Measurements from ENCODE around the gene SREBF2. TPM values are rescaled to one million over a fixed set of nuclear protein-coding genes. Genes with fewer than 3 reads are reported as not detected.

The SREBF2 gene
- polyA plus RNA-seq, 1 donor from 2014 or later, result 73.0 TPM

DNA sequence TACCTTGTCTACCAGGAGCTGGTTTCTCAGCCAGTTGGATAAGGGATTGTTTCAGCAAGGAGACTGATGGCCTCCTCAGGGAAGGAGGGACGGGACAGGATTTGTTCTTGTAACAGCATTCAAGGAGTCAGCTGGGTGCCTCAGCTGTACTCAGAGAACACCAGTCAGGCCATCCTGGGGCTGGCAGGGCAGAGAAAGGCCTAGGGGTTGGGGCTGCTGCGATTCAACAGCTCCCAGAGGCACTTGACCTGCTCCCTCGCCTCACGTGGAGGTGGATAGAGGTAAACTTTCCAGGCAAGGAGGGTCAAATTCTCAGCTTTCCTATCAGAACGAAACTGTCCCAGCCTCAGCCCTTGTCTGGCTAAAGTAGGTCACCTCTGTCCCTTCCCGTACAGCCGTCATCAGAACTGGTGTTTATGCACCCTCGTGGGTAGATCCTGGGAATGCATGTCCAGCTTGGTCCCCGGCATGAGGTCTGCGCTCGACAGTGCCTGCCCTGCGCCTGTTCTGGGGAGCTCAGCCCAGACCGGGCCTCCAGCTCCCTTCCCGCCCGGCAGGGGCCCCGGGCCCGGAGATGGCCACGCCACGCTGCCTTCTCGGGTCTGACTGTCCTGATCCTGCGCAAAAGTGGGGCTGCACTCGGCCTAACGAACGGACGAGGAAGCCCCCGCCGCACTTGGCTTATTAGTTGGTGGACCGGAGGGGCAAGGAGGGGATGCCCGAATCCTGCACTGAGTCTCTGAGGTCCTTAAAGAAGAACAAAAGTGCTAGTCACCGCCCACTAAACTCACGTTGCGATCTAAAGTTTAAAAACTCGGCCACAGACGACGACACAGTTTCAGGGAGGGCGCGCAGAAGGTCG is 33.2 kb upstream of the SREBF2 start:
- H3K9me2 ChIP-seq (ENCODE audit: insufficient read depth, low read length), result no peaks in the 10 kb centered on the region
- H3K36me3 ChIP-seq (ENCODE audit: insufficient read depth, low read length), result no peaks in the 10 kb centered on the region
- H3K27ac ChIP-seq (ENCODE audit: low read length), result peak overlapping the region; percentile 74
- H3K4me3 ChIP-seq (ENCODE audit: low read length), result peak overlapping the region; percentile 85
- H4K20me1 ChIP-seq (ENCODE audit: insufficient read depth), result no peaks in the 10 kb centered on the region
- H3K9me3 ChIP-seq (ENCODE audit: low read length), result no peaks in the 10 kb centered on the region
- no peak for TF ChIP-seq POLR2AphosphoS5 (IDR thresholded peaks at IDR 0.05)
- TF ChIP-seq RAD21 (conservative IDR thresholded peaks at IDR 0.05), result no peak
- H3F3A ChIP-seq (ENCODE audit: insufficient read depth, low read length, poor library complexity, severe bottlenecking), result no peaks in the 10 kb centered on the region
- H3K9ac ChIP-seq (ENCODE audit: low read length), result peak overlapping the region; percentile 82
- no peaks in the 10 kb centered on the region for H3K27me3 ChIP-seq (ENCODE audit: insufficient read depth, low read depth, low read length)
- H2AFZ ChIP-seq (ENCODE audit: low read depth, low read length), result peak overlapping the region; percentile 84
- H3K79me2 ChIP-seq (replicated peaks; ENCODE audit: insufficient read depth, low read length), result peaks cover 6% of the 10 kb centered on the region
- peak overlapping the region; percentile 85 for H3K4me2 ChIP-seq (ENCODE audit: low read length)

DNA sequence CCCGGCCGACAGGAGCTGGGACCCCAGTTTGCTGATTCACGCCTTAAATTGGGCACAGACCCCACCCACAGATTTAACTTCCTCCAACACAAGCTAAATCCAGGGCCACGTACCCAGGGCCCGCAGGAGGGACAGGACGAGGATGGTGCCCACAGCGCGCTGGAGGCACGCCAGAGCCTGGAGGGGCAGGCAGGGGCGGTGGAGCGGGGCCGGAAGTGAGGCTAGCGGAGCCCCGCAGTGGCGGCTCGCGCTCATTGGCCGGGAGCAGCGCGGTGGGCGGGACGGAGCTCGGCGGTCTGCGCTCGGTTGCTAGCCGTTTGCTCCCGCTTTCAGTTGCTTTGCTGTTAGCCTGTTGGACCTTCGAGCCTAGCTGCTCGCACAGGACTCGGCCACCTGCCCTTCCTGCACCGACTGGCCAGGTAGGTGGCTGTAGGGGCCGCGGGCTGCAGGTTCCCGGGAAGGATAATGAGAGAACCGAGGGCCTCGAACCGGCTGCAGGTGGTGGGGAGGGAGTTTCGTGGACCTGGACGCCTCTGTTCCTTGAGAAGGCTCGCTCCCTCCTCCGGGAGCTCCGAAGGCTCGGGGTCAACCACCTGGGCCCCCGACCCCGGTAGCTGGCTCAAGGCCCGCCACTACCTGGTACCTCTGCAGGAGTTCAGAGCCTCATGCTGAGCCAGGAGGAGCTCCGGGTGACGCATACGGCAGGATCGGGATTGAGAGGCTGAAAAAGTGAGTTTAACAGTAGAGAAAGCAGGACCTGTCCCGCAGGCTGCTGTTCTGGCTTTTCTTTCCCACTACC is 32.4 kb upstream of the SREBF2 start, which contains the start of gene CCDC134:
Gene CCDC134, plus strand, starts transcription at position 332 of the 799 bp plus-strand sequence. CDS start 8,212 bp downstream, outside the sequence.
- no peaks in the 10 kb centered on the region for H3K36me3 ChIP-seq (ENCODE audit: insufficient read depth, low read length)
- H3K79me2 ChIP-seq (replicated peaks; ENCODE audit: insufficient read depth, low read length), result peaks cover 6% of the 10 kb centered on the region
- no peaks in the 10 kb centered on the region for H3F3A ChIP-seq (ENCODE audit: insufficient read depth, low read length, poor library complexity, severe bottlenecking)
- H3K9ac ChIP-seq (ENCODE audit: low read length), result peak within 1 kb of the TSS; percentile 82
- H3K4me2 ChIP-seq (ENCODE audit: low read length), result peak within 1 kb of the TSS; percentile 97
- H3K9me3 ChIP-seq (ENCODE audit: low read length), result no peaks in the 10 kb centered on the region
- no peaks in the 10 kb centered on the region for H3K9me2 ChIP-seq (ENCODE audit: insufficient read depth, low read length)
- peak within 1 kb of the TSS; percentile 84 for H2AFZ ChIP-seq (ENCODE audit: low read depth, low read length)
- no peaks in the 10 kb centered on the region for H4K20me1 ChIP-seq (ENCODE audit: insufficient read depth)
- TF ChIP-seq RAD21 (conservative IDR thresholded peaks at IDR 0.05) (peak; percentile 53), SMC3 (conservative IDR thresholded peaks at IDR 0.05; ENCODE audit: poor library complexity) (peak; percentile 54), EP300 (conservative IDR thresholded peaks at IDR 0.05; ENCODE audit: poor library complexity, severe bottlenecking) (peak; percentile 29), TAF1 (IDR thresholded peaks at IDR 0.05; ENCODE audit: low read depth) (peak; percentile 96), MXI1 (conservative IDR thresholded peaks at IDR 0.05; ENCODE audit: poor library complexity, severe bottlenecking) (peak; percentile 80), EZH2 (IDR thresholded peaks at IDR 0.05; ENCODE audit: borderline replicate concordance, insufficient read depth, low read length, poor library complexity, severe bottlenecking) (no peak), POLR2AphosphoS5 (IDR thresholded peaks at IDR 0.05) (peak; percentile 97)
- TF ChIP-seq, protein P1, sequence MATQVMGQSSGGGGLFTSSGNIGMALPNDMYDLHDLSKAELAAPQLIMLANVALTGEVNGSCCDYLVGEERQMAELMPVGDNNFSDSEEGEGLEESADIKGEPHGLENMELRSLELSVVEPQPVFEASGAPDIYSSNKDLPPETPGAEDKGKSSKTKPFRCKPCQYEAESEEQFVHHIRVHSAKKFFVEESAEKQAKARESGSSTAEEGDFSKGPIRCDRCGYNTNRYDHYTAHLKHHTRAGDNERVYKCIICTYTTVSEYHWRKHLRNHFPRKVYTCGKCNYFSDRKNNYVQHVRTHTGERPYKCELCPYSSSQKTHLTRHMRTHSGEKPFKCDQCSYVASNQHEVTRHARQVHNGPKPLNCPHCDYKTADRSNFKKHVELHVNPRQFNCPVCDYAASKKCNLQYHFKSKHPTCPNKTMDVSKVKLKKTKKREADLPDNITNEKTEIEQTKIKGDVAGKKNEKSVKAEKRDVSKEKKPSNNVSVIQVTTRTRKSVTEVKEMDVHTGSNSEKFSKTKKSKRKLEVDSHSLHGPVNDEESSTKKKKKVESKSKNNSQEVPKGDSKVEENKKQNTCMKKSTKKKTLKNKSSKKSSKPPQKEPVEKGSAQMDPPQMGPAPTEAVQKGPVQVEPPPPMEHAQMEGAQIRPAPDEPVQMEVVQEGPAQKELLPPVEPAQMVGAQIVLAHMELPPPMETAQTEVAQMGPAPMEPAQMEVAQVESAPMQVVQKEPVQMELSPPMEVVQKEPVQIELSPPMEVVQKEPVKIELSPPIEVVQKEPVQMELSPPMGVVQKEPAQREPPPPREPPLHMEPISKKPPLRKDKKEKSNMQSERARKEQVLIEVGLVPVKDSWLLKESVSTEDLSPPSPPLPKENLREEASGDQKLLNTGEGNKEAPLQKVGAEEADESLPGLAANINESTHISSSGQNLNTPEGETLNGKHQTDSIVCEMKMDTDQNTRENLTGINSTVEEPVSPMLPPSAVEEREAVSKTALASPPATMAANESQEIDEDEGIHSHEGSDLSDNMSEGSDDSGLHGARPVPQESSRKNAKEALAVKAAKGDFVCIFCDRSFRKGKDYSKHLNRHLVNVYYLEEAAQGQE (IDR thresholded peaks at IDR 0.05; ENCODE audit: borderline replicate concordance), result peak; percentile 86
- TF ChIP-seq, protein P2, sequence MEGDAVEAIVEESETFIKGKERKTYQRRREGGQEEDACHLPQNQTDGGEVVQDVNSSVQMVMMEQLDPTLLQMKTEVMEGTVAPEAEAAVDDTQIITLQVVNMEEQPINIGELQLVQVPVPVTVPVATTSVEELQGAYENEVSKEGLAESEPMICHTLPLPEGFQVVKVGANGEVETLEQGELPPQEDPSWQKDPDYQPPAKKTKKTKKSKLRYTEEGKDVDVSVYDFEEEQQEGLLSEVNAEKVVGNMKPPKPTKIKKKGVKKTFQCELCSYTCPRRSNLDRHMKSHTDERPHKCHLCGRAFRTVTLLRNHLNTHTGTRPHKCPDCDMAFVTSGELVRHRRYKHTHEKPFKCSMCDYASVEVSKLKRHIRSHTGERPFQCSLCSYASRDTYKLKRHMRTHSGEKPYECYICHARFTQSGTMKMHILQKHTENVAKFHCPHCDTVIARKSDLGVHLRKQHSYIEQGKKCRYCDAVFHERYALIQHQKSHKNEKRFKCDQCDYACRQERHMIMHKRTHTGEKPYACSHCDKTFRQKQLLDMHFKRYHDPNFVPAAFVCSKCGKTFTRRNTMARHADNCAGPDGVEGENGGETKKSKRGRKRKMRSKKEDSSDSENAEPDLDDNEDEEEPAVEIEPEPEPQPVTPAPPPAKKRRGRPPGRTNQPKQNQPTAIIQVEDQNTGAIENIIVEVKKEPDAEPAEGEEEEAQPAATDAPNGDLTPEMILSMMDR (IDR thresholded peaks at IDR 0.05; ENCODE audit: poor library complexity, severe bottlenecking), result no peak
- H3K27ac ChIP-seq (ENCODE audit: low read length), result peak within 1 kb of the TSS; percentile 74
- peak within 1 kb of the TSS; percentile 85 for H3K4me3 ChIP-seq (ENCODE audit: low read length)
- no peaks in the 10 kb centered on the region for H3K27me3 ChIP-seq (ENCODE audit: insufficient read depth, low read depth, low read length)
